HG02759 (cell line): Measurements from ENCODE around the gene MBD2.

ENCODE experiments used
- ATAC-seq: cut with Tn5 transposase; IDR thresholded peaks from one replicate; pipeline ENCODE4 v1.9.1; 2021; ENCODE audit warnings: mild to moderate bottlenecking, moderate library complexity; ENCODE audit not compliant: unreplicated experiment

Gene MBD2

GRCh38 chr18:54116541-54117257 lies 107.8 kb downstream of the MBD2 start:
- ATAC-seq: no peak

GRCh38 chr18:54112356-54112755 lies 112.1 kb downstream of the MBD2 start:
- no peak for ATAC-seq

- no peak for ATAC-seq
Measured at GRCh38 chr18:54109131-54109683, 115.3 kb downstream of the MBD2 start.

GRCh38 chr18:54102123-54102522 lies 122.3 kb downstream of the MBD2 start:
- ATAC-seq: no peak
